ENCODE data around the gene STT3A.

DNA sequence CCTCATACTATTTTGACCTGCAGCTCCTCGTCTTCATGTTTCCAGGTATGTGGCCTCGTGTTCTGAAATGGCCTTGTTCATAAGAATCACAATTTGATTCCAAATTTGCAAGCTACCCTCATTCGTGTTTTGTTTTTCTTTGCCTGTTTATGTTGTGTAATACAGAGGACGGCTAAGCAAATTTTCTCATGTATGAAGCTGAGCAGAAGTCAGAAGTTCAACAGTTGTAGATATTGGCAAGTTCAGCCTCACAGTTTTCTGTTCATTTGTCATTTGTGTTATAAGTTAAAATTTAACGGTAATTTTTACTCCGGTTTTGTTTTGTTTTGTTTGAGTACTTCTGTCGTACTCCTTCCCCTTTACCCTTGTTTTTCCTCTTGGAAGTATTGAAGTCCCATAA is 16.9 kb downstream of the STT3A start:
- TF ChIP-seq CTCF (conservative IDR thresholded peaks at IDR 0.05) (no peak), EZH2 (IDR thresholded peaks at IDR 0.05; ENCODE audit: low read depth) (no peak)
